ENCODE results near the gene SIGLEC15.

The SIGLEC15 gene, protein sequence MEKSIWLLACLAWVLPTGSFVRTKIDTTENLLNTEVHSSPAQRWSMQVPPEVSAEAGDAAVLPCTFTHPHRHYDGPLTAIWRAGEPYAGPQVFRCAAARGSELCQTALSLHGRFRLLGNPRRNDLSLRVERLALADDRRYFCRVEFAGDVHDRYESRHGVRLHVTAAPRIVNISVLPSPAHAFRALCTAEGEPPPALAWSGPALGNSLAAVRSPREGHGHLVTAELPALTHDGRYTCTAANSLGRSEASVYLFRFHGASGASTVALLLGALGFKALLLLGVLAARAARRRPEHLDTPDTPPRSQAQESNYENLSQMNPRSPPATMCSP

DNA sequence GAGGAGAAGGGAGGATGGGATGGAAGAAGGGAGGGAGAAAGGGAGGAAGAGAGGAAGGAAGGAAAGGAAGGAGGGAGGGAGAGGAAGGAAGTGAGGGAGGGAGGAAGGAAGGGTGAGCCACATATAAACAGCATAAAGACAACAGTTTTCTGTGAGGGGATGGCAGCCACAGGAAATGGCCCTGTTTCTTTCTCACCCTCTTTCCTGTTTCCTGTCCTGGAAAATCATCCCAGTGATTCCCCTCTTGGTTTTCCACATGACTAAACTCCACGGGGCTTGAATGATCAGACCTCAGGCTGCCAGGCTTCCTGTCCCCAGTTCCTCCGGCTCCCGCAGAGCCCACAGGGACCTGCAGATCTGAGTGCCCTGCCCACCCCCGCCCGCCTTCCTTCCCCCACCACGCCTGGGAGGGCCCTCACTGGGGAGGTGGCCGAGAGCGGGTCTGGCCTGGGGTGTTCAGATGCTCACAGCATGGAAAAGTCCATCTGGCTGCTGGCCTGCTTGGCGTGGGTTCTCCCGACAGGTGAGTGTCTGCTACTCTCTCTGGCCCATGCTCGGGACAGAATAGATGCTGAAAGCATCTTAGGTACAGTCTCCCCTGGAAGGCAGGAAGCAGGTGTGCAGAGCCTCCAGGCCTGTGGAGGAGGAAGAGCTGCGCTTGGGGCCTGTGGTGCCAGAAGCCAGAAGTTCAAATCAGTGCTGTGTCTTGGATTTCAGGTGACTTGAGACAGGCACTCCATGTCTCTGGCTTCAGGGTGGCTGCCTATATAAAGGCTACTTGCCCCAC lies at the start of gene SIGLEC15:
SIGLEC15 (plus strand) TSS at position 418 of the 787 bp plus-strand sequence; CDS start at position 472, 54 bp downstream.
- DNase-seq (ENCODE audit: low read depth, low spot score) = no peak
- H3K4me3 ChIP-seq (ENCODE audit: low read depth, low read length) = no peak within 1 kb of the TSS
- TF ChIP-seq, protein P1, sequence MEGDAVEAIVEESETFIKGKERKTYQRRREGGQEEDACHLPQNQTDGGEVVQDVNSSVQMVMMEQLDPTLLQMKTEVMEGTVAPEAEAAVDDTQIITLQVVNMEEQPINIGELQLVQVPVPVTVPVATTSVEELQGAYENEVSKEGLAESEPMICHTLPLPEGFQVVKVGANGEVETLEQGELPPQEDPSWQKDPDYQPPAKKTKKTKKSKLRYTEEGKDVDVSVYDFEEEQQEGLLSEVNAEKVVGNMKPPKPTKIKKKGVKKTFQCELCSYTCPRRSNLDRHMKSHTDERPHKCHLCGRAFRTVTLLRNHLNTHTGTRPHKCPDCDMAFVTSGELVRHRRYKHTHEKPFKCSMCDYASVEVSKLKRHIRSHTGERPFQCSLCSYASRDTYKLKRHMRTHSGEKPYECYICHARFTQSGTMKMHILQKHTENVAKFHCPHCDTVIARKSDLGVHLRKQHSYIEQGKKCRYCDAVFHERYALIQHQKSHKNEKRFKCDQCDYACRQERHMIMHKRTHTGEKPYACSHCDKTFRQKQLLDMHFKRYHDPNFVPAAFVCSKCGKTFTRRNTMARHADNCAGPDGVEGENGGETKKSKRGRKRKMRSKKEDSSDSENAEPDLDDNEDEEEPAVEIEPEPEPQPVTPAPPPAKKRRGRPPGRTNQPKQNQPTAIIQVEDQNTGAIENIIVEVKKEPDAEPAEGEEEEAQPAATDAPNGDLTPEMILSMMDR (IDR thresholded peaks at IDR 0.05; ENCODE audit: low read depth, low read length) = no peak
- in situ Hi-C loops (cut with HindIII; ENCODE audit: low sequenced_read_pairs) = no loop called here

GRCh38 chr18:45775743-45776142 lies 49.7 kb upstream of the SIGLEC15 start:
- DNase-seq (ENCODE audit: low read depth, low spot score) = no peak
- in situ Hi-C loops (cut with HindIII; ENCODE audit: low sequenced_read_pairs) = no loop called here
- peak overlapping the region; percentile 46 for H3K4me3 ChIP-seq (ENCODE audit: low read depth, low read length)
- TF ChIP-seq, protein P1 (IDR thresholded peaks at IDR 0.05; ENCODE audit: low read depth, low read length) = no peak

- no peak overlapping the region for H3K4me3 ChIP-seq (ENCODE audit: low read depth, low read length)
- TF ChIP-seq, protein P1 (IDR thresholded peaks at IDR 0.05; ENCODE audit: low read depth, low read length) = no peak
- DNase-seq (ENCODE audit: low read depth, low spot score) = peak; percentile 85
- in situ Hi-C loops (cut with HindIII; ENCODE audit: low sequenced_read_pairs) = no loop called here
Measured at GRCh38 chr18:45777393-45777792, 48.1 kb upstream of the SIGLEC15 start.

DNA sequence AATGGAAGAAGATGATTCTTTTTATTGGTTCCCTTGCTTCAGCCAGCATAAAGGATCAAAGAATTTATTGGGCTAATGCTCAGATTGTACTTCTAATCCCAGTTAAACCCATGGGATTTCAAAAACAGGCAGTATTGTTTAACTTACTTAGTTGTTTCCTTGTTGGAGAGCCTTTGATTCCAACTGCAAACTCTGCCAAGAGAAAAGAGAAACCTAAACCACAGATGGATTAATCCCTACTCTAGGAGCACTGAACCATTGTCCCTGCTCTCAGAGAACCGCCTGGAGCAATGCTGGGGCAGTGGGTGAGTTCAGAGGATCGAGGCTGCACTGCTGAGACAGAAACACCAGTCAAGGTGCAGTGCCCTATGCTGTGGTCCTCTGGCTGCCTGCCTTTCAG lies 44.9 kb upstream of the SIGLEC15 start:
- in situ Hi-C loops (cut with HindIII; ENCODE audit: low sequenced_read_pairs) = no loop called here
- no peak overlapping the region for H3K4me3 ChIP-seq (ENCODE audit: low read depth, low read length)
- TF ChIP-seq, protein P1 (IDR thresholded peaks at IDR 0.05; ENCODE audit: low read depth, low read length) = no peak
- no peak for DNase-seq (ENCODE audit: low read depth, low spot score)

GRCh38 chr18:45782662-45783061 lies 42.8 kb upstream of the SIGLEC15 start:
- TF ChIP-seq, protein P1 (IDR thresholded peaks at IDR 0.05; ENCODE audit: low read depth, low read length) = no peak
- no peak overlapping the region for H3K4me3 ChIP-seq (ENCODE audit: low read depth, low read length)
- in situ Hi-C loops (cut with HindIII; ENCODE audit: low sequenced_read_pairs) = no loop called here
- no peak for DNase-seq (ENCODE audit: low read depth, low spot score)

DNA sequence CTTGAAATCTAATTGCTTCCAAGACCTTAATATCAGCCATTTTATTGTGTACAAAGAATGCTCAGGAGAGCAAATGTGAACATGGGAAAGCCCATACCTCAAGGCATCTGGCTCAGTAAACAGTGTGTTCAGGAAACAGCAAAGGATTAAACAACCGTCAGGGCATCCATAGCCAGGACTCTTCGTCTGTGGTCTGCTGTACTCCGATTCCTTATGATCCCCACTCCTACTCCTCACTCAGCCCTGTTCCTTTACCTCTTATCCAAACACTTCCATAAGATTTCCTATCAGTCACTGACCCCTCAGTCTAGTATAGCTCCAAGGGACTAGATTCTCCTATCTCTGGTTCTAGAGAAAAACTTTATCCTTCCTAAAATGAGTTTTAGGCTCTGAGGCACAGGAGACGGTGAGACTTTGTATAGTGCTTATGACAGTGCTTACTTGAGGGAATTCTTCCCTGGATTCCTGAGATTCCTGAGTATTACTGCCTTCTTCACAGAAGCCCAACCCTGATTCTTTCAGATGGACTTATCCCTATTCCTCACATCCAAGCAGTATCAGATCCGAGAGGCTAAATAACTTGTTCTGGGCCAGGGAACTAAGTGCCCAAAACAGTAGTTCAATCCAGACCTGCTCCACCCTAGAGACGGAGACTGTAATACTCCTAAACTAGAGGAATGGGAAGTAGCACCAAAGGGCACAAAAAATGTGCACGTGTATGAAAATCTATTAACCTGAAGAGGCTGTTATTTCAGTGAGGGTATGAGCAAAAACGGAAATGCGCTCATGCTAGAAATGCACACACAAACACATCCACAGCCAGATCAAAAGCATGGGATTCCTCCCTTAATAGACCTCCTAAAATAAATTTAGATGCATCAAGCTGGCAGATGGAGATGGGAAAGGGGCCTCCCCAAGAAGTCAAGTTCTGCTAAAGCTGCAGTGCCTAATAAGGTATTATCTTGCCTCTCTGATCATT lies 42.1 kb upstream of the SIGLEC15 start:
- in situ Hi-C loops (cut with HindIII; ENCODE audit: low sequenced_read_pairs) = no loop called here
- DNase-seq (ENCODE audit: low read depth, low spot score) = no peak
- H3K4me3 ChIP-seq (ENCODE audit: low read depth, low read length) = no peak overlapping the region
- TF ChIP-seq, protein P1 (IDR thresholded peaks at IDR 0.05; ENCODE audit: low read depth, low read length) = no peak
